GM18505 (cell line): ENCODE measurements around the gene RFFL.

Experiments
- ATAC-seq: cut with Tn5 transposase; IDR thresholded peaks from one replicate; pipeline ENCODE4 v1.9.1; 2021; ENCODE audit not compliant: unreplicated experiment
- POLR2A ChIP-seq: IDR thresholded peaks from 4 replicates; pipeline ENCODE4 v1.6.1; 2011; ENCODE audit warnings: borderline replicate concordance; ENCODE audit not compliant: insufficient read depth, insufficient read length; ENCODE audit errors: extremely low read depth

The RFFL gene

GRCh38 chr17:34979153-34979552 lies 84.4 kb downstream of the RFFL start:
- ATAC-seq, result no peak
- no peak for TF ChIP-seq POLR2A

DNA sequence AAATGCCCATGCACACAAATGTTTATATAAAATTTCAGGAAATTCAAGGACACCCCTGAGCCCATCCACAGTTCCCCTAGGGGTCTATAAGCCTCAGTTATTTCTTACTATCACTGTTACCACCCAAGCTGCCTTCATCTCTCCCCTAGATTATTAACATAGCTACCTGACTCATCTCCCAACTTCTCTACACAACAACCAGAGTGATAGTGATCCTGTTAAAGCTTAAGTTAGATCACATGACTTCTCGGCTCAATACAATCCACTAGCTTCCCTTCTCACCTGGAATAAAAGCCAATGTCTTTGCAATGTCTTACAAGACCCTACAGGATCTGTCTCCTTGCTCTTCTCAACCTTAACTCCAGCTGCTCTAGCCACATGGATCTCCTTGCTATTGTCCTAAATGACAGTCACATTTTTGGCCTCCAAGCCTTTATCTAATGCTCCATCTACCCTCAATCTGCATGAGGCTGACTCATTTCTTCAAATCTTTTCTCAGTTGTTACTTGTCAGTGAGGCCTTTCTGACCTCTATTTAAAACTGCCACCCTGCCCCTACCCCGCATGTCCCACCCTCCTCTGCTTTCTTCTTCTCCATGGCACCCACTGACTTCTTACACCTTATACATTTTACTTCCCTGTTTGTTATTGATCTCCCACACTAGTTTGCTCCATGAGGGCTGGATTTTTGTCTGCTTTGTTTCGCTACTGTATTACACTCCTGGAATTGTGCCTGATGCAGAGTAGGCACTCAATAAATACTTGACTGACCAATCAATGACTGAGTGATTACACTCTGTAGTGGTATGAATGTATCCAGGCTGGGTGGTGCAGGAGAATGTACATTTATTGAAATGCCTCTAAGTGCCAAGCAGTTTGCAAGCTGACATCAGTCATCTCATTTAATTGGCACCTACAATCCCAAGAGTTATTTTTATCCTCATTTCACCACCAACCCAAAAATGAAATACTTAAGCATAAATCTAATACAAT lies 88.4 kb downstream of the RFFL start:
- ATAC-seq, result no peak
- TF ChIP-seq POLR2A, result no peak

DNA sequence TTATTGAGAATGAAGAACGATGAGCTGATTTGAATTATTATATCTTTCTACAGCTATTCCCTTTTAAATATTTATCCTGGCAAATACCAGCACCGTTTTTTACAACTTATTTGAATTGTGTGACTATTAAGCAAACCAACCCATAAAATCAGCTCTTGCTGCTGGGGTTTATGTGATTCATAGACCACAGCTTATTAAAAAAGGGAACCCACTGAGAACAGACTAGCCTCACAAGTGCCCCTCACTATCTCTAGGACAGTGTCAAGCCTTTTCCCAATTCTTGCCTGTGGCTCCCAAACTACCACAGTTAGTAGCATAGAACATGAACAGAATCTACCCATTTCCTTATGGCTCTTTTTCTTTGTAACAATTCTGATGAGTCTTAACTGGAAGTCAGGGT lies 89.3 kb downstream of the RFFL start:
- no peak for TF ChIP-seq POLR2A
- ATAC-seq, result no peak

DNA sequence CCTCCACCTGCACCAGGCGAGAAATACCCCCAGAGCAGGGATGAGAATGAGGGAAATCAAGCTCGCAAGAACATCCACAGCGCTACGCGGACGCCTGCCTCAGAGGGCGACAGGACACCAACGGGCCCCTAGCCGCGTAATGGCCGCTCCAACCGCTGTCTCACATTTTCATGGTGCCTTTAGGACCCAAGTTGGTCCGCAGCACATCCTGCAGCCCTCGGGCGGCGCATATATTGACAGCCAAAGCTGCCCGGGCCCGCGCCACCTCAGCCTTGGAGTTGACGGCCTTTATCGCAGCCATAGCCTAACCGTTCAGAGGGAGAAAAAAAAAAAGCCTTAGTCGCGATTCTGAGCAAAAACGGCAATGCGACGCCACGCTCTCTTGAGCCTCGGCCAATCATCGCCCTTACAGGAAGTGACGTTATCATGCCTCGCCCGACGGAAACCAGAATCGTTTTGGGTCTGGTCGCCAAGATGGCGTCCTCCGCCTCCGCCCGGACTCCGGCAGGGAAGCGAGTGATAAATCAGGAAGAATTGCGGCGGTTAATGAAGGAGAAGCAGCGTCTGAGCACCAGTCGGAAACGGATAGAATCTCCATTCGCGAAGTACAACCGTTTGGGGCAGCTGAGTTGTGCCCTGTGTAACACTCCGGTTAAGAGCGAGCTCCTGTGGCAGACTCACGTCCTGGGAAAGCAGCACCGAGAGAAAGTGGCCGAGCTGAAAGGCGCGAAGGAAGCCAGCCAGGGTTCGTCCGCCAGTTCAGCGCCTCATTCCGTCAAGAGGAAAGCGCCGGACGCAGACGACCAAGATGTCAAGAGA lies 102.2 kb downstream of the RFFL start, which contains the start of the genes CCT6B and ZNF830:
Gene CCT6B, minus strand, starts transcription at position 368 of the 819 bp plus-strand sequence. Its CDS starts 67 bp downstream, at position 301.
Gene ZNF830, plus strand, starts transcription at position 448 of the 819 bp plus-strand sequence. Its CDS starts 27 bp downstream, at position 475.
- TF ChIP-seq POLR2A, result peak; percentile 97
- peak; percentile 82 for ATAC-seq

DNA sequence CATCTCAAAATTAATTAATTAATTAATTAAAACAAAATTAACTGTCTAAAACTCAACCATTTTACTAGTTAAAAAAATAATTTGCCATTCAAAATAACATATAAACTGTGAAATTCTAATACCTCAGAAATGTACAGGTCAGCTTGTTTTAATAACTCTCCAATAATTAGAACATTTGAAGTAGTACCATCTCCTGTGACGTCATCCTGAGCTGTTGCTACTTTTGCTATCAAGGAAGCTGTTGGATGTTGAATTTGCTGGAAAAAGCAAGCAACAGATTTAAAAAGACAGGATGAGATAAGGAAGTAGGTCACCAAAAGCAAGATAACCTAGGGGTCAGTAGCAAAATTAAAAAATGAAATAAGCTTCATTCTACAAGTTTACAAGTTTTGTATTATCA lies 105.1 kb downstream of the RFFL start:
- no peak for TF ChIP-seq POLR2A
- no peak for ATAC-seq
